ENCODE data around the gene SV2A.
"Not testable (repeated sequence)": the region's sequence is repeated elsewhere in the genome, so short reads cannot be mapped to it uniquely, and the experiment has no call there.

DNA sequence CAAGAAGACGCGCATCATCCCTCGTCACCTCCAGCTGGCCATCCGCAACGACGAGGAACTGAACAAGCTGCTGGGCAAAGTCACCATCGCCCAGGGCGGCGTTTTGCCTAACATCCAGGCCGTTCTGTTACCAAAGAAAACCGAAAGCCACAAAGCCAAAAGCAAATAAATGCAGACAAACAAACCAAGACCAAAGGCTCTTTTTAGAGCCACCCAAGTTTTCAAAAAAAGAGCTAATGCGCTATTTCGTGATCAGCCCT, 30.5 kb downstream of the SV2A start:
- TF ChIP-seq YY1 (IDR thresholded peaks at IDR 0.05); SP1 (IDR thresholded peaks at IDR 0.05); RAD21 (IDR thresholded peaks at IDR 0.05); JUND (IDR thresholded peaks at IDR 0.05); GABPA (IDR thresholded peaks at IDR 0.05 in 1 of 2, conservative IDR thresholded peaks at IDR 0.05 in 1 of 2); MAX (IDR thresholded peaks at IDR 0.05); TAF1 (conservative IDR thresholded peaks at IDR 0.05): not testable (repeated sequence)
- TF ChIP-seq, protein P1, sequence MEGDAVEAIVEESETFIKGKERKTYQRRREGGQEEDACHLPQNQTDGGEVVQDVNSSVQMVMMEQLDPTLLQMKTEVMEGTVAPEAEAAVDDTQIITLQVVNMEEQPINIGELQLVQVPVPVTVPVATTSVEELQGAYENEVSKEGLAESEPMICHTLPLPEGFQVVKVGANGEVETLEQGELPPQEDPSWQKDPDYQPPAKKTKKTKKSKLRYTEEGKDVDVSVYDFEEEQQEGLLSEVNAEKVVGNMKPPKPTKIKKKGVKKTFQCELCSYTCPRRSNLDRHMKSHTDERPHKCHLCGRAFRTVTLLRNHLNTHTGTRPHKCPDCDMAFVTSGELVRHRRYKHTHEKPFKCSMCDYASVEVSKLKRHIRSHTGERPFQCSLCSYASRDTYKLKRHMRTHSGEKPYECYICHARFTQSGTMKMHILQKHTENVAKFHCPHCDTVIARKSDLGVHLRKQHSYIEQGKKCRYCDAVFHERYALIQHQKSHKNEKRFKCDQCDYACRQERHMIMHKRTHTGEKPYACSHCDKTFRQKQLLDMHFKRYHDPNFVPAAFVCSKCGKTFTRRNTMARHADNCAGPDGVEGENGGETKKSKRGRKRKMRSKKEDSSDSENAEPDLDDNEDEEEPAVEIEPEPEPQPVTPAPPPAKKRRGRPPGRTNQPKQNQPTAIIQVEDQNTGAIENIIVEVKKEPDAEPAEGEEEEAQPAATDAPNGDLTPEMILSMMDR (IDR thresholded peaks at IDR 0.05; ENCODE audit: low read depth, low read length, missing input control), result not testable (repeated sequence)
- TF ChIP-seq, protein P2, sequence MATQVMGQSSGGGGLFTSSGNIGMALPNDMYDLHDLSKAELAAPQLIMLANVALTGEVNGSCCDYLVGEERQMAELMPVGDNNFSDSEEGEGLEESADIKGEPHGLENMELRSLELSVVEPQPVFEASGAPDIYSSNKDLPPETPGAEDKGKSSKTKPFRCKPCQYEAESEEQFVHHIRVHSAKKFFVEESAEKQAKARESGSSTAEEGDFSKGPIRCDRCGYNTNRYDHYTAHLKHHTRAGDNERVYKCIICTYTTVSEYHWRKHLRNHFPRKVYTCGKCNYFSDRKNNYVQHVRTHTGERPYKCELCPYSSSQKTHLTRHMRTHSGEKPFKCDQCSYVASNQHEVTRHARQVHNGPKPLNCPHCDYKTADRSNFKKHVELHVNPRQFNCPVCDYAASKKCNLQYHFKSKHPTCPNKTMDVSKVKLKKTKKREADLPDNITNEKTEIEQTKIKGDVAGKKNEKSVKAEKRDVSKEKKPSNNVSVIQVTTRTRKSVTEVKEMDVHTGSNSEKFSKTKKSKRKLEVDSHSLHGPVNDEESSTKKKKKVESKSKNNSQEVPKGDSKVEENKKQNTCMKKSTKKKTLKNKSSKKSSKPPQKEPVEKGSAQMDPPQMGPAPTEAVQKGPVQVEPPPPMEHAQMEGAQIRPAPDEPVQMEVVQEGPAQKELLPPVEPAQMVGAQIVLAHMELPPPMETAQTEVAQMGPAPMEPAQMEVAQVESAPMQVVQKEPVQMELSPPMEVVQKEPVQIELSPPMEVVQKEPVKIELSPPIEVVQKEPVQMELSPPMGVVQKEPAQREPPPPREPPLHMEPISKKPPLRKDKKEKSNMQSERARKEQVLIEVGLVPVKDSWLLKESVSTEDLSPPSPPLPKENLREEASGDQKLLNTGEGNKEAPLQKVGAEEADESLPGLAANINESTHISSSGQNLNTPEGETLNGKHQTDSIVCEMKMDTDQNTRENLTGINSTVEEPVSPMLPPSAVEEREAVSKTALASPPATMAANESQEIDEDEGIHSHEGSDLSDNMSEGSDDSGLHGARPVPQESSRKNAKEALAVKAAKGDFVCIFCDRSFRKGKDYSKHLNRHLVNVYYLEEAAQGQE (IDR thresholded peaks at IDR 0.05), result not testable (repeated sequence)
- TF ChIP-seq, protein P3, sequence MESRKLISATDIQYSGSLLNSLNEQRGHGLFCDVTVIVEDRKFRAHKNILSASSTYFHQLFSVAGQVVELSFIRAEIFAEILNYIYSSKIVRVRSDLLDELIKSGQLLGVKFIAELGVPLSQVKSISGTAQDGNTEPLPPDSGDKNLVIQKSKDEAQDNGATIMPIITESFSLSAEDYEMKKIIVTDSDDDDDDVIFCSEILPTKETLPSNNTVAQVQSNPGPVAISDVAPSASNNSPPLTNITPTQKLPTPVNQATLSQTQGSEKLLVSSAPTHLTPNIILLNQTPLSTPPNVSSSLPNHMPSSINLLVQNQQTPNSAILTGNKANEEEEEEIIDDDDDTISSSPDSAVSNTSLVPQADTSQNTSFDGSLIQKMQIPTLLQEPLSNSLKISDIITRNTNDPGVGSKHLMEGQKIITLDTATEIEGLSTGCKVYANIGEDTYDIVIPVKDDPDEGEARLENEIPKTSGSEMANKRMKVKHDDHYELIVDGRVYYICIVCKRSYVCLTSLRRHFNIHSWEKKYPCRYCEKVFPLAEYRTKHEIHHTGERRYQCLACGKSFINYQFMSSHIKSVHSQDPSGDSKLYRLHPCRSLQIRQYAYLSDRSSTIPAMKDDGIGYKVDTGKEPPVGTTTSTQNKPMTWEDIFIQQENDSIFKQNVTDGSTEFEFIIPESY (IDR thresholded peaks at IDR 0.05), result not testable (repeated sequence)

Measured in liver (tissue), 3 donors.